Measurements from ENCODE around the gene SLC25A36. TPM values are rescaled to one million over a fixed set of nuclear protein-coding genes. Genes with fewer than 3 reads are reported as not detected.
"Not testable (repeated sequence)": the region's sequence is repeated elsewhere in the genome, so short reads cannot be mapped to it uniquely, and the experiment has no call there.

SLC25A36 gene
- total and polyA plus RNA-seq, 4 donors, result 70.2 to 225 (median 106) TPM

DNA sequence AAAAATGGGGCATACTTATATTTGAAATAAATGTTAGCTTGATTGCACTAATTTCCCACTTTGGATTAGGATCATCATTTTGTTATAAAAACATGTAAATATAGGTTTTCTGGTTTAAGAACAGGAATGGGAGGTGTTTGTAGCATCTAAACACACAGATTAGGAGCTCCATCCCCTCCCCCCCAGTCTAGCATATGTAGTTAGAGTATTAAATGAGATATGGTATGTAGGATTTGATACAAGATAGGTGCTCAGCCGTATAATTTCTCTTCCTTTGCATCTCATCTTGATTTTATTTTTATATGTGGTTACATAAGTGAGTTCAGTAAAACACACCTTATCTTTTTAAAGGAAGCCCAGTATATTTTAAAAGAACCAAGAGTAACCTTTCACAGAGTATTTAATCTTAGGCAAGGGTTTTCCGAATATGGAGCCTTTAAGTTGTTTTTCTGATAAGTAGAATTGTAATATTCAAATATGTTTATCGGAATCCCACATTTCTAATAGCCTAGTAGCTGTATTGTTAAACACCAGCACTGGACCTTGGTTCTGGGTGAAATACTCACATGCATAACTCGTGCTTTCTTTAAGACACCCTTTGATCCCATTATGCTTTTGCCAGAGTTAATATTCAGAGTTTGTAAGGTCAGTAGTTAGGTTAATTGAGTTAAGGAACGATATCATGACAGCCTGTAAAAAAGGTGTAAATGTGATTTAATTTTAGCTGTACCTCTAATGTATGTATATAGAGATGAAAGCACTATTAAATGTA is 2.3 kb downstream of the SLC25A36 start:
- H3K27me3 ChIP-seq (ENCODE audit: control insufficient read depth, insufficient read depth, low read length), result no peaks in the 10 kb centered on the region
- H3K4me3 ChIP-seq (ENCODE audit: low read depth, low read length), result no peak overlapping the region
- H3K27ac ChIP-seq (ENCODE audit: low read depth, low read length), result no peak overlapping the region
- H3K36me3 ChIP-seq (ENCODE audit: control insufficient read depth, insufficient read depth, low read length), result no peaks in the 10 kb centered on the region
- H3K4me1 ChIP-seq (ENCODE audit: control insufficient read depth, insufficient read depth, low read length), result no peaks in the 10 kb centered on the region
- DNase-seq (ENCODE audit: low read depth in 4 of 6, low spot score in 6 of 6), result no peak
- H3K9me3 ChIP-seq (ENCODE audit: control insufficient read depth, insufficient read depth, low read length), result no peaks in the 10 kb centered on the region
- WGBS (ENCODE audit: insufficient coverage), result no CpG with 5 or more reads among the region's 5 CpGs

DNA sequence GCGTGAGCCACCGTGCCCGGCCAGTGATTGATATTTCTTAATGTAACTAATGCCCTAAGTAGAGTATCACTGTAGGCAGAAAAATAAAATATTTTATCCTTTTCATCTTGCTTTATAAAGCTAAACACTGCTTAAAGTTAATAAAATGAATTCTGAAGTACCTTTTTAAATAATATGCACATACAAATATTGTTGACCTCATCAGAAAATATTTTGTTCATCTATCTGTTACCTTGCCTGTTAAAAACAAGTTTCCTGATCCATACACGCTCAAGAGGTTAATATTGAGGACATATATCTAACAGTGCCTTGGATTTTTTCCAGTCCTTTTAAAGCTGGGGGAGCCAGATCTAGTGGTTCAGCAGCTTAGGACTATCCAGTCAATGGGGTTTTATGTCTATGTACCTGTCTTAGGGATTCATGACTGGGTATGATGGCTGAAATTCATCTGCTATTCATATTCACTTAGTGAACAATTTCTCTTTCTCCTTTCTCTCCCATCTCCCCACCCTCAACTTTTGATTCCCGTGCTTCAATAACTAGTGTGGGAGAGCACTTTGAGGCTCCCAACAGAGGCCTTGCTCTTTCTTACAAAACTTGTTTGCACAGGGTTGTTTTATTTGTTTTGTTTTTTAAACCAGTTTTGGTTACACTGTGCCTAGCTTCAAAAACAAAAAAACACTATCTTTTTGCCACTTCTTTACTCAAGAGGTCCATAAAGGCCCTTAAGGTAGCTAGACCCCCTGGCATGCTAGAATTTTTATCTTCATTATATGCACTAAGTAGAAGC is 7.0 kb downstream of the SLC25A36 start:
- H3K4me1 ChIP-seq (ENCODE audit: control insufficient read depth, insufficient read depth, low read length), result no peaks in the 10 kb centered on the region
- no peaks in the 10 kb centered on the region for H3K9me3 ChIP-seq (ENCODE audit: control insufficient read depth, insufficient read depth, low read length)
- no peak overlapping the region for H3K27ac ChIP-seq (ENCODE audit: low read depth, low read length)
- no CpG with 5 or more reads among the region's 5 CpGs for WGBS (ENCODE audit: insufficient coverage)
- H3K36me3 ChIP-seq (ENCODE audit: control insufficient read depth, insufficient read depth, low read length), result no peaks in the 10 kb centered on the region
- H3K4me3 ChIP-seq (ENCODE audit: low read depth, low read length), result no peak overlapping the region
- no peaks in the 10 kb centered on the region for H3K27me3 ChIP-seq (ENCODE audit: control insufficient read depth, insufficient read depth, low read length)
- DNase-seq (ENCODE audit: low read depth in 4 of 6, low spot score in 6 of 6), result no peak

DNA sequence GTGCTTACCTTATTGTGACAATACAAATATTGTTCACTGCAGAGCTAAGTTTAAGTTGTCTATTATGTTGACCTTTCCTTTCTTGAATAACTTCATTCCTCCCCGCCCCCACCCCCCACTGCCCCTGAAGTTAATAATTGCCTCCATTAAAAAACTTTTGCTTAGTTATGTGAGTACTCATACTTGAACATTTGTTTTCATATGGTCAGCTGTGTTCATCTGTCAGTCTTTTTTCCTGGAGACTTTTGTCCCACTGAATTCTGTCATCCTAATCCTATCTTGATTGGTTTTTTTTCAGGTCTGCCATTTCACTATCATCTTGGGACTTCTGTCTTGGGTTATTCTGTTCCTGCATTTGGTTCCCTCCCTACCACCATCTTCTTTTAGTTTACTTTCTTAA is 8.5 kb downstream of the SLC25A36 start:
- Histone ChIP-seq H3K4me3 (ENCODE audit: low read depth, low read length) (no peak overlapping the region), H3K27ac (ENCODE audit: low read depth, low read length) (no peak overlapping the region), H3K36me3 (ENCODE audit: control insufficient read depth, insufficient read depth, low read length) (no peaks in the 10 kb centered on the region), H3K4me1 (ENCODE audit: control insufficient read depth, insufficient read depth, low read length) (no peaks in the 10 kb centered on the region), H3K27me3 (ENCODE audit: control insufficient read depth, insufficient read depth, low read length) (no peaks in the 10 kb centered on the region), H3K9me3 (ENCODE audit: control insufficient read depth, insufficient read depth, low read length) (no peaks in the 10 kb centered on the region)
- no CpG with 5 or more reads among the region's 1 CpG for WGBS (ENCODE audit: insufficient coverage)
- no peak for DNase-seq (ENCODE audit: low read depth in 4 of 6, low spot score in 6 of 6)

- no peak for DNase-seq (ENCODE audit: low read depth in 4 of 6, low spot score in 6 of 6)
- Histone ChIP-seq H3K9me3 (ENCODE audit: control insufficient read depth, insufficient read depth, low read length) (no peaks in the 10 kb centered on the region), H3K27me3 (ENCODE audit: control insufficient read depth, insufficient read depth, low read length) (no peaks in the 10 kb centered on the region), H3K36me3 (ENCODE audit: control insufficient read depth, insufficient read depth, low read length) (no peaks in the 10 kb centered on the region), H3K27ac (ENCODE audit: low read depth, low read length) (no peak overlapping the region), H3K4me1 (ENCODE audit: control insufficient read depth, insufficient read depth, low read length) (no peaks in the 10 kb centered on the region), H3K4me3 (ENCODE audit: low read depth, low read length) (no peak overlapping the region)
- 100% methylated on average over 1 of the region's 2 CpGs for WGBS (ENCODE audit: insufficient coverage)
Observed at GRCh38 chr3:140950863-140951262, 9.2 kb downstream of the SLC25A36 start.

DNA sequence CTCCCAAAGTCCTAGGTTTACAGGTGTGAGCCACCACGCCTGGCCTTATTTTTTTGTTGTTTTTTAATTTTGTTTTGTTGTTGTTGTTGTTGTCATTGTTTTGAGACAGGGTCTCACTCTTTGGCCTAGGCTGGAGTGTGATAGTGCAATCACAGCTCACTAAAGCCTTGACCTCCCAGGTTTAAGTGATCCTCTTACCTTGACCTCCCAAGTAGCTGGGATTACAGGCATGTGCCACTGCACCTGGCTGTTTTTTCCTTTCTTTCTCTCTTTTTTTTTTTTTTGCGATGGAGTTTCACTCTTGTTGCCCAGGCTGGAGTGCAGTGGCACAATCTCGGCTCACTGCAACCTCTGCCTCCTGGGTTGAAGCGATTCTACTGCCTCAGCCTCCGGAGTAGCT is 10.1 kb downstream of the SLC25A36 start:
- WGBS (ENCODE audit: insufficient coverage), result 83% methylated on average over 5 of the region's 5 CpGs
- H3K27ac ChIP-seq (ENCODE audit: low read depth, low read length); H3K9me3 ChIP-seq (ENCODE audit: control insufficient read depth, insufficient read depth, low read length); H3K4me1 ChIP-seq (ENCODE audit: control insufficient read depth, insufficient read depth, low read length); H3K27me3 ChIP-seq (ENCODE audit: control insufficient read depth, insufficient read depth, low read length); H3K4me3 ChIP-seq (ENCODE audit: low read depth, low read length); H3K36me3 ChIP-seq (ENCODE audit: control insufficient read depth, insufficient read depth, low read length); DNase-seq (ENCODE audit: low read depth in 4 of 6, low spot score in 6 of 6): not testable (repeated sequence)

- no peaks in the 10 kb centered on the region for H3K9me3 ChIP-seq (ENCODE audit: control insufficient read depth, insufficient read depth, low read length)
- no peaks in the 10 kb centered on the region for H3K4me1 ChIP-seq (ENCODE audit: control insufficient read depth, insufficient read depth, low read length)
- H3K27ac ChIP-seq (ENCODE audit: low read depth, low read length), result no peak overlapping the region
- H3K27me3 ChIP-seq (ENCODE audit: control insufficient read depth, insufficient read depth, low read length), result no peaks in the 10 kb centered on the region
- no peak for DNase-seq (ENCODE audit: low read depth in 4 of 6, low spot score in 6 of 6)
- no peak overlapping the region for H3K4me3 ChIP-seq (ENCODE audit: low read depth, low read length)
- WGBS (ENCODE audit: insufficient coverage), result no CpG with 5 or more reads among the region's 5 CpGs
- H3K36me3 ChIP-seq (ENCODE audit: control insufficient read depth, insufficient read depth, low read length), result no peaks in the 10 kb centered on the region
Observed at GRCh38 chr3:140953028-140953960, 11.7 kb downstream of the SLC25A36 start.

DNA sequence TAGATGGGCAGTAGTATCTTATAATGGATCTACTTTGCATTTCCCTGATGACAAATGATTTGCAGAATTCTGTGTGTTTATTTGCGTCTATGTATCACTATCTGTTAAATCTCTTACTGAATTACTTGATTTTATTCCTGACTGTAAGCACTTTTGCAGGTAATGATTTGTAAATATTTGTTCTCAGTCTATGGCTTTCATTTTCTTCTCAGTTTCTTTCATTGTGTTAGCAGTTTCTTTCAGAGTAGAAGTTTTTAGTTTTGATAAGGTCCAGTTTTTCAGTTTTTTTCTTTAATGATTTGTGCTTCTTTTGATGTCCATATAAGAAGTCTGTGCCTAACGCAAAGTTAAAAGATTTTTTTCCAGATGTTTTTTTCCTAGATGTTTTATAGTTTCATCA is 12.9 kb downstream of the SLC25A36 start:
- no peak overlapping the region for H3K27ac ChIP-seq (ENCODE audit: low read depth, low read length)
- H3K4me3 ChIP-seq (ENCODE audit: low read depth, low read length), result no peak overlapping the region
- no peak for DNase-seq (ENCODE audit: low read depth in 4 of 6, low spot score in 6 of 6)
- no peaks in the 10 kb centered on the region for H3K4me1 ChIP-seq (ENCODE audit: control insufficient read depth, insufficient read depth, low read length)
- H3K27me3 ChIP-seq (ENCODE audit: control insufficient read depth, insufficient read depth, low read length), result no peaks in the 10 kb centered on the region
- no peaks in the 10 kb centered on the region for H3K36me3 ChIP-seq (ENCODE audit: control insufficient read depth, insufficient read depth, low read length)
- H3K9me3 ChIP-seq (ENCODE audit: control insufficient read depth, insufficient read depth, low read length), result no peaks in the 10 kb centered on the region
- WGBS (ENCODE audit: insufficient coverage), result no CpG with 5 or more reads among the region's 2 CpGs

DNA sequence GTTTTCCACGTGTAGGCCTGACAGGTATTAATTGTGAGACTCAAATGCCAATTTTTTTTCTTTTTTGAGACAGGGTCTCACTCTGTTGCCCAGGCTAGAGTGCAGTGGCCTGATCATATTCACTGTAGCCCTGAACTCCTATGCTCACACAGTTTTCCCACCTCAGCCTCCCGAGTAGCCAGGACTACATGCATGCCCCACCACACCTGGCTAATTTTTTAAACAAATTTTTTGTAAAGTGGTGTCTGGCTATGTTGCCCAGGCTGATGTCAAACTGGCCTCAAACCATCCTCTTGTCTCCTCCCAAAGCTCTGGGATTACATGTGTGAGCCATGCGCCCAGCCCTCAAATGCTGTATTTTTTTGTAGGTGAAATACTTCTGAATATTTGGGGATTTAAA is 14.0 kb downstream of the SLC25A36 start:
- Histone ChIP-seq H3K27ac (ENCODE audit: low read depth, low read length) (no peak overlapping the region), H3K9me3 (ENCODE audit: control insufficient read depth, insufficient read depth, low read length) (no peaks in the 10 kb centered on the region), H3K4me3 (ENCODE audit: low read depth, low read length) (no peak overlapping the region), H3K27me3 (ENCODE audit: control insufficient read depth, insufficient read depth, low read length) (no peaks in the 10 kb centered on the region), H3K4me1 (ENCODE audit: control insufficient read depth, insufficient read depth, low read length) (no peaks in the 10 kb centered on the region), H3K36me3 (ENCODE audit: control insufficient read depth, insufficient read depth, low read length) (no peaks in the 10 kb centered on the region)
- WGBS (ENCODE audit: insufficient coverage), result no CpG with 5 or more reads among the region's 3 CpGs
- no peak for DNase-seq (ENCODE audit: low read depth in 4 of 6, low spot score in 6 of 6)

GRCh38 chr3:140956058-140956835 is 14.6 kb downstream of the SLC25A36 start:
- H3K4me1 ChIP-seq (ENCODE audit: control insufficient read depth, insufficient read depth, low read length), result no peaks in the 10 kb centered on the region
- WGBS (ENCODE audit: insufficient coverage), result 91% methylated on average over 2 of the region's 5 CpGs

More at GRCh38 chr3:140956058-140956835, 14.6 kb downstream of the SLC25A36 start:
- Histone ChIP-seq H3K36me3 (ENCODE audit: control insufficient read depth, insufficient read depth, low read length) (no peaks in the 10 kb centered on the region), H3K27ac (ENCODE audit: low read depth, low read length) (no peak overlapping the region), H3K4me3 (ENCODE audit: low read depth, low read length) (no peak overlapping the region), H3K27me3 (ENCODE audit: control insufficient read depth, insufficient read depth, low read length) (no peaks in the 10 kb centered on the region), H3K9me3 (ENCODE audit: control insufficient read depth, insufficient read depth, low read length) (no peaks in the 10 kb centered on the region)
- no peak for DNase-seq (ENCODE audit: low read depth in 4 of 6, low spot score in 6 of 6)
